Fibroblast of the conjunctiva (primary cell): Measurements from ENCODE around the gene CAMTA1.
"Not testable (repeated sequence)": the region's sequence is repeated elsewhere in the genome, so short reads cannot be mapped to it uniquely, and the experiment has no call there.

ENCODE experiments used
- DNase-seq: peaks from one replicate; pipeline ENCODE4 v3.0.0-alpha.2; 2010; ENCODE audit warnings: low read depth

Gene CAMTA1

GRCh38 chr1:7149080-7149838 is 364.0 kb downstream of the CAMTA1 start:
- DNase-seq, result no peak

GRCh38 chr1:7150724-7151280 is 365.5 kb downstream of the CAMTA1 start:
- DNase-seq, result no peak

- DNase-seq, result no peak
Measured at GRCh38 chr1:7151978-7152377, 366.7 kb downstream of the CAMTA1 start.

- DNase-seq, result no peak
Measured at GRCh38 chr1:7152655-7153054, 367.4 kb downstream of the CAMTA1 start.

- DNase-seq, result no peak
Measured at GRCh38 chr1:7153464-7153863, 368.2 kb downstream of the CAMTA1 start.

- DNase-seq, result no peak
Measured at GRCh38 chr1:7159116-7159781, 374.0 kb downstream of the CAMTA1 start.

GRCh38 chr1:7168554-7168953 is 383.3 kb downstream of the CAMTA1 start:
- DNase-seq, result not testable (repeated sequence)

GRCh38 chr1:7171168-7171567 is 385.9 kb downstream of the CAMTA1 start:
- no peak for DNase-seq

- no peak for DNase-seq
Measured at GRCh38 chr1:7171574-7171973, 386.3 kb downstream of the CAMTA1 start.

- no peak for DNase-seq
Measured at GRCh38 chr1:7172804-7173203, 387.6 kb downstream of the CAMTA1 start.

GRCh38 chr1:7174561-7174960 is 389.3 kb downstream of the CAMTA1 start:
- no peak for DNase-seq

- DNase-seq, result no peak
Measured at GRCh38 chr1:7174980-7175906, 390.0 kb downstream of the CAMTA1 start.

GRCh38 chr1:7177021-7177420 is 391.8 kb downstream of the CAMTA1 start:
- DNase-seq, result no peak

GRCh38 chr1:7177438-7178146 is 392.3 kb downstream of the CAMTA1 start:
- DNase-seq, result no peak

GRCh38 chr1:7178336-7178735 is 393.1 kb downstream of the CAMTA1 start:
- no peak for DNase-seq

GRCh38 chr1:7178741-7179140 is 393.5 kb downstream of the CAMTA1 start:
- DNase-seq, result no peak

- DNase-seq, result no peak
Measured at GRCh38 chr1:7185721-7186120, 400.5 kb downstream of the CAMTA1 start.

- DNase-seq, result no peak
Measured at GRCh38 chr1:7186382-7187111, 401.3 kb downstream of the CAMTA1 start.

GRCh38 chr1:7187112-7187493 is 401.8 kb downstream of the CAMTA1 start:
- no peak for DNase-seq

- no peak for DNase-seq
Measured at GRCh38 chr1:7190261-7190660, 405.0 kb downstream of the CAMTA1 start.

GRCh38 chr1:7192453-7192852 is 407.2 kb downstream of the CAMTA1 start:
- no peak for DNase-seq
